Ishikawa (cell line): ENCODE measurements around the gene BHMT.

ENCODE experiments used
- CEBPB ChIP-seq: IDR thresholded peaks from 2 replicates; pipeline ENCODE4 v1.6.1; 2012
- CREB1 ChIP-seq: IDR thresholded peaks from 2 replicates; pipeline ENCODE4 v1.6.1; 2012; ENCODE audit warnings: low read depth
- EGR1 ChIP-seq: IDR thresholded peaks from 2 replicates; pipeline ENCODE4 v1.6.1; 2012
- EP300 ChIP-seq: IDR thresholded peaks from 2 replicates; pipeline ENCODE4 v1.6.1; 2012; ENCODE audit warnings: borderline replicate concordance
- FOXM1 ChIP-seq: IDR thresholded peaks from 2 replicates; pipeline ENCODE4 v1.6.1; 2012; ENCODE audit warnings: low read depth, borderline replicate concordance
- NFIC ChIP-seq: IDR thresholded peaks from 2 replicates; pipeline ENCODE4 v1.6.1; 2012
- RAD21 ChIP-seq: IDR thresholded peaks from 2 replicates; pipeline ENCODE4 v1.6.1; 2012; ENCODE audit warnings: low read depth
- TAF1 ChIP-seq: IDR thresholded peaks from 2 replicates; pipeline ENCODE4 v1.6.1; 2012; ENCODE audit warnings: low read depth, mild to moderate bottlenecking
- TCF12 ChIP-seq: IDR thresholded peaks from 2 replicates; pipeline ENCODE4 v1.6.1; 2012; ENCODE audit warnings: low read depth
- TEAD4 ChIP-seq: IDR thresholded peaks from 2 replicates; pipeline ENCODE4 v1.6.1; 2012
- YY1 ChIP-seq: IDR thresholded peaks from 2 replicates; pipeline ENCODE4 v1.6.1; 2012; ENCODE audit warnings: low read depth
- ZBTB7A ChIP-seq: IDR thresholded peaks from 2 replicates; pipeline ENCODE4 v1.6.1; 2012; ENCODE audit warnings: low read depth
- TF ChIP-seq, protein P1 (sequence below): IDR thresholded peaks from 2 replicates; pipeline ENCODE4 v1.6.1; 2012; ENCODE audit warnings: low read depth, mild to moderate bottlenecking
- TF ChIP-seq, protein P2 (sequence below): IDR thresholded peaks from 2 replicates; pipeline ENCODE4 v1.6.1; 2012
- TF ChIP-seq, protein P3 (sequence below): IDR thresholded peaks from 2 replicates; pipeline ENCODE4 v1.6.1; 2012

The BHMT gene

DNA sequence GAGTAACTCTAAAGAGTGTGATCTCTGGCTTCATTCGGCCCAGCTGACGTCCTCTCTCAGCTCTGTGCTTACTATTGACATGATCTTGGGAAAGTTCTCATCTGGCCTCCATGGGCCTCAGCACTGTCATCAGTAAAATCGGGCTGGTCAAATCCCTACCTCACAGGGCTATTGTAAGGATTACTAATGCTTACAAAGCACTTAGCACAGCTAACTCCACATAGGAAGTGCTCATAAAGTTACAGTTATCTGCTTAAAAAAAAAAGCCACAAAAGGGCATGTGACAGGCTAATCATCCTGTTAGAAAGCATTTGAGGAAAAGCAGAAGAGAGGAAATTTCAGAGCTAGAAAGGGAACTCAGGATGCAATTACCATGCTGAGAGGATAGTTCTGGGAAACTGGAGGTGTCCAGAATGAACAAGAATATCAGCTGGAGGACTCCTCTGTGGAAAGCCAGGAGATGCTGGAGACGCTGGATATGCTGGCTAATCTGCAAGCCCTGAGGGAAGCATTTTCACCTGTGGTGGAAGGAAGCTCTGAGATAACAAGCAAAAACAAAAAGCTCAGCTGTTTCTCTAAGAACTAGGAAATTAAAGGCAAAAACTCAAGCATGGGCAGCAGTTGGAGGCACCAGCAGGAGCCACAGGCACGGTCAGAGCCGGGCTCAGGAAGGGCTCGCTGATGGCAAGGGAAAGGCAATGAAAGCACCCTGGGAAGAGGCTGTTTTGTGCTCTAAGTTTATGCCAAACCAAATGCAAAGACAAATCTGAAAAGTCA, 4.4 kb upstream of the BHMT start:
- TF ChIP-seq, protein P1, sequence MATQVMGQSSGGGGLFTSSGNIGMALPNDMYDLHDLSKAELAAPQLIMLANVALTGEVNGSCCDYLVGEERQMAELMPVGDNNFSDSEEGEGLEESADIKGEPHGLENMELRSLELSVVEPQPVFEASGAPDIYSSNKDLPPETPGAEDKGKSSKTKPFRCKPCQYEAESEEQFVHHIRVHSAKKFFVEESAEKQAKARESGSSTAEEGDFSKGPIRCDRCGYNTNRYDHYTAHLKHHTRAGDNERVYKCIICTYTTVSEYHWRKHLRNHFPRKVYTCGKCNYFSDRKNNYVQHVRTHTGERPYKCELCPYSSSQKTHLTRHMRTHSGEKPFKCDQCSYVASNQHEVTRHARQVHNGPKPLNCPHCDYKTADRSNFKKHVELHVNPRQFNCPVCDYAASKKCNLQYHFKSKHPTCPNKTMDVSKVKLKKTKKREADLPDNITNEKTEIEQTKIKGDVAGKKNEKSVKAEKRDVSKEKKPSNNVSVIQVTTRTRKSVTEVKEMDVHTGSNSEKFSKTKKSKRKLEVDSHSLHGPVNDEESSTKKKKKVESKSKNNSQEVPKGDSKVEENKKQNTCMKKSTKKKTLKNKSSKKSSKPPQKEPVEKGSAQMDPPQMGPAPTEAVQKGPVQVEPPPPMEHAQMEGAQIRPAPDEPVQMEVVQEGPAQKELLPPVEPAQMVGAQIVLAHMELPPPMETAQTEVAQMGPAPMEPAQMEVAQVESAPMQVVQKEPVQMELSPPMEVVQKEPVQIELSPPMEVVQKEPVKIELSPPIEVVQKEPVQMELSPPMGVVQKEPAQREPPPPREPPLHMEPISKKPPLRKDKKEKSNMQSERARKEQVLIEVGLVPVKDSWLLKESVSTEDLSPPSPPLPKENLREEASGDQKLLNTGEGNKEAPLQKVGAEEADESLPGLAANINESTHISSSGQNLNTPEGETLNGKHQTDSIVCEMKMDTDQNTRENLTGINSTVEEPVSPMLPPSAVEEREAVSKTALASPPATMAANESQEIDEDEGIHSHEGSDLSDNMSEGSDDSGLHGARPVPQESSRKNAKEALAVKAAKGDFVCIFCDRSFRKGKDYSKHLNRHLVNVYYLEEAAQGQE, result no peak
- TF ChIP-seq TCF12 (no peak), EP300 (no peak), RAD21 (no peak), ZBTB7A (no peak), FOXM1 (no peak), NFIC (no peak), CEBPB (no peak), EGR1 (no peak), TEAD4 (no peak), TAF1 (no peak), YY1 (no peak), CREB1 (no peak)
- TF ChIP-seq, protein P2, sequence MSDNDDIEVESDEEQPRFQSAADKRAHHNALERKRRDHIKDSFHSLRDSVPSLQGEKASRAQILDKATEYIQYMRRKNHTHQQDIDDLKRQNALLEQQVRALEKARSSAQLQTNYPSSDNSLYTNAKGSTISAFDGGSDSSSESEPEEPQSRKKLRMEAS, result no peak
- TF ChIP-seq, protein P3, sequence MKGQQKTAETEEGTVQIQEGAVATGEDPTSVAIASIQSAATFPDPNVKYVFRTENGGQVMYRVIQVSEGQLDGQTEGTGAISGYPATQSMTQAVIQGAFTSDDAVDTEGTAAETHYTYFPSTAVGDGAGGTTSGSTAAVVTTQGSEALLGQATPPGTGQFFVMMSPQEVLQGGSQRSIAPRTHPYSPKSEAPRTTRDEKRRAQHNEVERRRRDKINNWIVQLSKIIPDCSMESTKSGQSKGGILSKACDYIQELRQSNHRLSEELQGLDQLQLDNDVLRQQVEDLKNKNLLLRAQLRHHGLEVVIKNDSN, result no peak

DNA sequence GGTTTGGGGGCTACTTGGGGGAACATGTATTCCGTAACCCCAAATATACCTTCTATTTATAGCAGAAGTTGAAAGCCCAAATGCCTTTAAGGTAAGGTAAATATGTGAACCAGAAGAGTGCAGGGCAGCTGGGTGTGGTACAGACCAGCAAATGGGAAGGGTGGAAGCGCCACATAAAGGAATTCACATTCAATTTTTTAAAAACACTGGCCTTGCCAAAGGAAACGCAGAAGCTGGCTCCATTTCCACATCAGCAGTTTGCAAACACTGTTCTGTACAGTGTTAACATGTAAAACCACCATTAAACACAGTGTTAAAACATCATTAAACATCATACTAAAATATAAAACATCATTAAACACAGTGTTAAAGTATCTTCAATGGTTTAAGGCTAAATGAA, 3.5 kb upstream of the BHMT start:
- no peak for TF ChIP-seq TEAD4
- TF ChIP-seq EGR1, result no peak
- TF ChIP-seq ZBTB7A, result no peak
- TF ChIP-seq, protein P3, result no peak
- no peak for TF ChIP-seq FOXM1
- no peak for TF ChIP-seq YY1
- no peak for TF ChIP-seq NFIC
- TF ChIP-seq CEBPB, result no peak
- TF ChIP-seq, protein P2, result no peak
- no peak for TF ChIP-seq CREB1
- TF ChIP-seq TCF12, result no peak
- TF ChIP-seq RAD21, result no peak

DNA sequence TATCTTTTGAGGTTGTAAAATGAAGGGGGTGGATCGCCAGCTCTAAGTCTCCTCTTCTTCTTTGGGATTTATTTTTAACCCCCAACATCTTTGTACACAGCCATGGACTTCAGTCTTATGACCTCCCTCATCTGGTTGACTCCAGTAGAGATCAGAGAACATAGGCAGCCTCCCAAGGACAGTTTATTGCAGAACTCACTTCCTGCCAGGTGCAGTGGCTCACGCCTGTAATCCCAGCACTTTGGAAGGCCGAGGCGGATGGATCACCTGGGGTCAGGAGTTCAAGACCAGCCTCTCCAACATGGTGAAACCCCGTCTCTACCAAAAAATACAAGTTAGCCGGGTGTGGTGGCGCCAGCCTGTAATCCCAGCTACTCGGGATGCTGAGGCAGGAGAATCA, 2.8 kb upstream of the BHMT start:
- TF ChIP-seq CREB1 (no peak), TCF12 (no peak), TAF1 (no peak), YY1 (no peak), RAD21 (no peak), TEAD4 (no peak), FOXM1 (no peak), ZBTB7A (no peak), EGR1 (no peak), NFIC (no peak), CEBPB (no peak), EP300 (no peak)
- TF ChIP-seq, protein P2, result no peak
- TF ChIP-seq, protein P1, result no peak
- TF ChIP-seq, protein P3, result no peak

DNA sequence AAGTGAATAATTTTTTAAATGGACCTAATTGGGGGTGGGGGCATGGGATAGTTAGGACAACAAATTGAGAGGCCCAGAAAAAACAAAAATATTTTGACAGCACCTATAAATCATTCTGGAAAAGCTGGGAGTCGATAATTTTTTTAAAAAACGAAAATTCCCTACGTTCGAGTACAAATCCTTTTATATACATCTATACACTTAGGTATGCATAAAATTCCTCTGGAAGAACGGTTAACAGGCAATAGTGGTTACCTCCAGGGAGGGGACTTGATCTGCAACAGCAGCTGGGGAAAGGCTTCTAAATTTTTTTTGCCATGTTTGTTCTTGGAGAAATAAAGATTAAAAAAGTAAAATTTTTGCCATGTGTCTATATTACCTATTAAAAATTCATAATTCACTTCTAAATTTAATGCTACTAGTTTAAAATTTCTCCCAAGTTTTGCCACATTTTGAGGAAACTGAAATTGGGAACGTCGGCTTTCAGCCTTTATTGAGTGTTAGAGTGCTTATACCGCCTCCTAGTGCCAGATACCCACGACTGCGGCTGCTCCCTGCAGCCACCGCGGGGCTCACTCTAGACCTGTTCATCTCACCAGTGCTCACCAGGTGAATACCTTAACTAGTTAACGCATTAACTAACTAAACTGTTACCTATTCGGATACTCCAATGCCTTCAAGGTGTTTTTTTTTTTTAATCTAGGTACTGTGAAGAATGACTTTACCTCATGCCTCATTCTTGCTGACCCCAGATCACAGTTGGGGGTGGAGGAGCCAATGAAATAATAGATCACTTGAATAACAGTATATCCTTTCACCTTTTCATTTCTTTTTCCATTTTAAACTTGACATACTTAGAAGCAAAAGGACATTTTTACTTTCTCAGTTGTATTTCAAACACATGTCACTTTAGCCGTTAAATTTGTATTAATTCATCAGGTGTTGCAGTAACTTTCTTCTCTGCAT, 1.8 kb upstream of the BHMT start:
- no peak for TF ChIP-seq EP300
- peak; percentile 57 for TF ChIP-seq RAD21
